Vagina (tissue), 2 donors: ENCODE data around the gene CEP63.

ENCODE experiments used
- CTCF ChIP-seq, 3 experiments: fragments of 450-650 bp in 2 of 3; fragments of 200-600 bp in 1 of 3; sonication (generic) in 1 of 3; IDR thresholded peaks; one replicate each; pipeline ENCODE4 v1.5.1; 2017 to 2019; ENCODE audit warnings: antibody characterized with exemption in 3 of 3, mild to moderate bottlenecking in 2 of 3, moderate library complexity in 2 of 3
- POLR2A ChIP-seq, 2 donors: fragments of 450-650 bp; IDR thresholded peaks; one replicate each; pipeline ENCODE4 v1.6.1; 2017; ENCODE audit warnings: antibody characterized with exemption in 2 of 2, mild to moderate bottlenecking in 2 of 2, moderate library complexity in 2 of 2
- POLR2AphosphoS5 ChIP-seq, 2 donors: sonication (generic); formaldehyde crosslinking; IDR thresholded peaks; one replicate each; pipeline ENCODE4 v1.9.0; 2017; ENCODE audit warnings: antibody characterized with exemption in 2 of 2, mild to moderate bottlenecking in 2 of 2, low read depth in 1 of 2; ENCODE audit not compliant: insufficient read depth in 1 of 2

- no peak for TF ChIP-seq CTCF (IDR thresholded peaks at IDR 0.05)
- no peak for TF ChIP-seq POLR2A (IDR thresholded peaks at IDR 0.05)
- no peak for TF ChIP-seq POLR2AphosphoS5 (IDR thresholded peaks at IDR 0.05; ENCODE audit: insufficient read depth in 1 of 2, low read depth in 1 of 2)
These were observed 113.1 kb downstream of the CEP63 start for GRCh38 chr3:134598763-134599545.
